HG03354 (cell line): ENCODE results near the gene NPAS2.

Source experiments
- ATAC-seq: cut with Tn5 transposase; IDR thresholded peaks from one replicate; pipeline ENCODE4 v1.9.1; 2021; ENCODE audit warnings: mild to moderate bottlenecking; ENCODE audit not compliant: unreplicated experiment, poor library complexity, severe bottlenecking

NPAS2 gene

DNA sequence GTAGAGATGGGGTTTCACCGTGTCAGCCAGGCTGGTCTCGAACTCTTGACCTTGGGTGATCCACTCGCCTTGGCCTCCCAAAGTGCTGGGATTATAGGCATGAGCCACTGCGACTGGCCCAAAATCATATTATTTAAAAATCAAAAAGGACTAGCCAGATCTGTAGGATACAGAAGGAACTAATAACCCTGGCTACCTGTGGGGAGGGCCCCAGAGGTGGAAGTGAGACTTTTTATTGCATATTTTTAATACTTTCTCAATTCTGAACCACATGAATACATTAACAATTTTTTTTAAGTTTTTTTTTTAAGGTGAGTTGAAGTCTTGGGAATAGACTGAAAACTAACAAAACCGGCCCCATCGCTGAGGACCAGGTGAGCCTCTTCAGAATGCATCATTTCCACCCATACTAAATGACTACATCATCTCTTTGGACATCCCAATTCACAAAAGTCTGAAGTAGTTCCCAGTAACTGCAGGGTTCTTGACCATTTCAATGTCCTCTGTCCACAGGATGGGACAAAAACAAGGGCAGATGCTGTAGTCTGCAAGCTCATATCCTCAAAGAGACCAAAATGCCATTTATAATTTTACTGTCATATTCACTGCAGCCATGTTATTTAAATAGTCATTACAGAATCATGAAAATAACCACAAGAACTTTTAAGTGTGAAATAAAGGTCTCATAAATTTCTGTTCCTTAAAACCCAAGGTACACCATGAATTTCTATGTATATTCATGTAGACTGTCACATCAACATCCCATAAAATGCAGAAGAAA, 203.6 kb downstream of the NPAS2 start:
- no peak for ATAC-seq

DNA sequence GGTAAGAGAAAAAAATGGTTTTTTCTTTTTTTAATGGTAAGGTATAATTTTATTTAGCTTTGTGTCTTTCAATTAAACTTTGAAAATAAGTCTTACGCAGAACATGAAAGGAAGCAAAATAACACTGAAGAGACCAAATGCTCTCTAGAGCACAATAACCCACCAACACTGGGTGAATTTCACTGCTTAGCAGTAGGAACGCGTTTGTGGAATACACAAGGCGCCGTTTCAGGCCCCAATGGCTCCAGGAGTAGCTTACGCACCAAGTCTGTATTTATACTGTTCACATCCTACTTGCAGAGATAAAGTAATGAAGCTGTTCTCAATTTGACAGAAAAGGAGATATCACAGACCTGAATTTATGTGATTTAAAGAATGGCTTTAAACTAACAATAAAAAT, 205.6 kb downstream of the NPAS2 start:
- no peak for ATAC-seq

DNA sequence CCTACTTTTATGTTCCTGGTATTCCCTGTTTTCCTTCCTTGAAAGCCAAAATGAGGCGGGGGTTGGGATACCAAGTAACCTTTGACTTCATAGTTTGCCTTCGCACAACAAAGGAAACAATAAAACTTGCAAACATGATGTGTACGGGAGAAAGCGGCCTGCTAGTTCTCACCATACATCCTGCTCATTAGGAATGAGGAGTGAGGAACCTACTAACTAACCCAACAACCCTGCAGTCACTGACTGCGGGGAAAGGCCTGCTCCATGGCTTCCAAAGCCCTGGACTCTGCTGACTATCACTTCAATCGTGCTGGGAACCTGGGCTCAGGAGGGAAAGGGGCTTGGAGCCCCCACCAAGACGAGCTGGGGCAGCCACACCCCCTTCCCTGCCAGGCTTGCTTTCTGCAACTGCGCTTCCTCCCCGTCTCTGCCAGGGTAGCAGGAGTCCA, 206.3 kb downstream of the NPAS2 start:
- ATAC-seq, result no peak

DNA sequence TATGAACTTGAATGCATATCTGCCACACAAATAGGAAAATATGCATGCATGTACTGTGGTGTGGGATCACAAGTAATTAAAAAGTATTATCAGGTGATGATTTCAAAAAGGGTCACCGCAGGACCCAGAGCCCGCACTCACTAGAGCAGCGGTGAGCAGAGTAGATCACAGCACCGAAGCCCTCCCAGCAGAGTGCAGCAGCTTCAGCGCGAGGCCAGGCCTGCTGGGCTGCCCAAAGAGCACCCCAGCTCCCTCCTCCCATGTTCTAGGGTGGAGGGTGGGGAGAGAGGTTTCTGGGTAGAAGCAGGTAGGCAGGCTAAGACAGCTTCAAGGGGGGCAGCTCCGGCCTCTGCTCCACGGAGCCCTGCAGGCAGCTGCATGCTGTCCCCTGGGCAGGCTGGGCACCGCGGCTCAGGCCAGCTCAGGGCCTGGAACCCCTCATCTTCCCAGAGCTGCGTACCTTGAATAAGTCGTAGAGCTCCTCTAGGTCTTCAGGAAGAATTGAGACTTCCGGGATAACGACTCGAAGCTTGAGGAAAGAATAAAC, 207.1 kb downstream of the NPAS2 start:
- ATAC-seq, result no peak

DNA sequence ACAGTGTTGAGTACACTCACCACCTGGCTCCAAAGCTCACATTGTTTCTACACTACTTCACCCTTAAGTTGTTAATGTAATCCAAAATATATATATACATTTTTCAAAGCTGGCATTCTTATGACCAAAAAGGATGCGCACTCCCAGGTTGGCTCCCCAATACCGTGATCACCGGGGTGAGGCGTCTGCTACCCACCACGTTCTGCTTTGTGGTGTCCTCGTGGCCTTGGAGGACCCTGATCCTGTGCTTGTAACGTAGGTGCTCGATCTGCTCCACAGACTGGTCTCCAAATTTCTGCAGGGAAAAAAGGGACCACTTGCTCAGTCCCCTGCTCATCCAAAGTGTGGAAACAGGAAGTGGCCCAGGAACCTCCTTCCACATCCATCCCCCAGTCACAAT, 207.9 kb downstream of the NPAS2 start:
- no peak for ATAC-seq

DNA sequence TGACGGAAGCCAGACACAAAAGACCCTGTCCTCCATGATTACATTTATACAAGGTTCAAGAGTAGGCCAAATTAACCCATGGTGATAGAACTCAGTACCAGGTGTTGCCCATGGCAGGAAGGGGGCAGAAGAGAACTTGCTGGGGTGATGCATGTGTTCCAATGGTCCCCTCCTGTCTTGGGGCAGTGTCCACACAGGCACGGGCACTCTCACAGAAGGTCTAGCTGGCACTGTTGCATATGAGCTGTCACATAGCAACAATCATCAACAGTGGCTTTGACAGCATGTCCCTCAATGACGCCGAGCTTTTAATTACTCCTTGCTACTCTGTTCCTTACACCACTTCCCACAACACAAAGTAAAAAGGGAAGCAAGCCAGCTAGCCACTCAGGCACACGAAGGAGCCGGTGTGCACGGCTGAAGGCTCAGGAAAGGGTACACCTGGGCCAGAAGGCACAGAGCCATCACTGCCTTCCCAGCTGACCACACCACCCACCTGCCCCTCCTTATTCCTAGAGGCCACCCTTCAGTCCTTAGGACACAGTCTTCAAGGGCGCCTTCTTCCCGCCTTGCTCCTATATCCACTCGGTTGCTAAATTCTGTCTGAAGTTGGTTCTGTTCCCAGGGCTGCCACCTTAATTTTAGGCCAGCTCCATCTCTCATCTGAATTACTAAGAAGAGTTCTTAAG, 211.1 kb downstream of the NPAS2 start:
- ATAC-seq, result no peak

DNA sequence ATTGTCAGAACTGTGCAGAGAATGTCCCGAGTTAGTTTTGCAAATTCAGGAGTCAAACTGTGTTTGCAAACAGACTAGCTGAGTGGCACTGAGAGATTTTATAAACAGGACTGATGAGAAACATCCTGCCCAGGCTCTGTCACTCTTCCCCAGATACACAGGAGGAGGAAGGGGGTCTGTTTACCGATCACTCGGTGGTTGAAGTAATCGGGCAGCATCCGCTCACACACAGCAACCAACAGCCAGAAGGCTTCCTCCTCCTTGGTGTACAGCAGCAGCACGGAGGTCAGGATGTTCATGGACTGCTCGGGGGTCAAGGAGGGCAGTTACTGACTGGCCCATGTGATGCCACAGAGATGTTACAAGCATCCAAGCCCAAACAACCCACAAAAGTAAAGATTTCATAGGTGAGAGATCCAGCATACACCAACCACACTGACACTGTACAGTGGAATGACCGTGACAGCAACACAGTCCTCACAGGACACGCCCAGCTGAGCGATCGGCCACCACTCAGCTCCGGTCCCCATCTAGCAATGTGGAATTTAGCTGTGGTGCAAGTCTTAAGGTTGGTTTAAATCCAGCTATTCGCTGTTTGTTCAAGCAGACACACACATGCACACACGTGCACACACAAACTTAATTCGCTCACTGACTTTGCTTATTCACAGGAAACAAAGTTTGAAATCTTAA, 212.3 kb downstream of the NPAS2 start:
- no peak for ATAC-seq

DNA sequence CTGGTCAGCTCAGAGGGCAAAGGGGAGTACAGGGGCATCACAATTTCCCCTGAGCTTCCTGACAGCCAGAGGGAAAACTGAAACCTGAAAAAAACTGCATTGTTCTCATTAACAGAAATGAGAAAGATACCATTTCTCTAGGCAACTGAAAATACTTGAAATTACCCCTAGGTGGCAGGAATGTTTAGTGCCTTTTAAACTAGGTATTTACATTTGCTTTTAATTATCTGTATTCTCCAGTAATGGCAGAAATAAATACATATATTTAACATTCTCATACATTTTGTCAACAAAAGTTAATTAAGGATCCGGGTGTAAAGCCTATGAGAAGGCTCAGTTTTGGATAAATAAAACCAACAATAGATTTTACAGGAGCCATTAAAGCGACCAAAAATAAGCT, 216.6 kb downstream of the NPAS2 start:
- ATAC-seq, result no peak

DNA sequence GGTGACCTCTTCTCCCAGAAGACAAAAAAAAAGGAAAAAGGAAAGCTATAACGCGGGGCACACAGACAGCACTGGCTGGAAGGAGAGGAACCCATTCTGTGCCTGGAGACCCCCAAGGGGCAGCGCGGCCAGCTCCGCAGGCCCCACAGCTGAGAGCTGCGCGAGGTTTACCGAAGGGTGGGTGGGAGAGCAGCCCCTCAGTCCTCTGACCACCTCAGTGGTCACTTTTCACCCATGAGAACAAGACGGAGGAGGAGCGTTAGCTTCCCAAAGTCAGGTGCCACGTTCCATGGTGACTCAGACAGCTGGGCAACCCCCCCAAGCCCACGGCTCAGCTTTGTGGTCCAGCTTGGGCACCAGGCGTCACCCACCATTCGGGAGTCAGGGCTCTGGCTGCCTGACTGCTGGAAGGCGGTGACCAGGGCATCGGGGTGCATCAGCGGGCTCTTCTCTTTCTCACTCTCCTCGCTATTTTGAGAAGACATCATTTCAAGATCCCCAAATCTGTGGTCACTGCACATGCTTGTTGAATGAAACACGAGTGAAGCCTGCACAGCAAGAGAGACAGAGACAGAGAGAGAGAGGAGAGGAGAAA, 217.3 kb downstream of the NPAS2 start:
- no peak for ATAC-seq

DNA sequence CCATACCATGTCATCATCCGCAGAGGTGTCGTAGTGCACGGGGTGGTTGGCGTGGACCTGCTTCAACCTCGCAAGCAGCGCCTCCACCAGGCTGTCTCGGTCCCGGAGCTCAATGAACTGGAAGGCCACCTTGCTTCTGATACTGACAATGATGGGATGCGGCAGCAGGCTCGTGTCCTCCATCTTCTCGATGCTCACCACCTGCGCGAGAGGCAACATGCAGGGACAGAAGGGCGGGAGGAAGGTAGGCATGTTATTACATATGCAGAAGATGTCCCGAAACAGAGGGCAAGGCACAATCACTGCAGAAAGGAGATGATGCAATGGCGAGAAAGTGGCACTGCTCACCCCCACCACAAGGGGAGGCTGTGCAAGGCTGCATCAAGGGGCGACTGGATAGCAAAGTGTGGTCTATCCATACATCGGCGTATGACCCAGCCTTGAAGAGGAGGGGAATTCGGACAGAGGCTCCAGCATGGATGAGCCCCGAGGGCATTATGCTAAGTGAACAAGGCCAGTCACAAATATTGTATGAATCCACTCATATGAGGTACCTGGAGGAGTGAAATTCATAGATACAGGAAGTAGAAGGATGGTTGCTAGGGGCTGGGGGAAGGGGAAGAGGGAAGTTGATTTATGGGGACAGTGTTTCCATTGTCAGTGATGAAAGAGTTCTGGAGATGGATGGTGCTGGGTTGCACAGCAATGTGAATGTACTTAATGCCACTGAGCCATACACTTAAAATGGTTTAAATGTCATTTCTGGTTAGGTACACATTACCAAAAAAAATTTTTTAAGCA, 218.7 kb downstream of the NPAS2 start:
- ATAC-seq, result no peak

DNA sequence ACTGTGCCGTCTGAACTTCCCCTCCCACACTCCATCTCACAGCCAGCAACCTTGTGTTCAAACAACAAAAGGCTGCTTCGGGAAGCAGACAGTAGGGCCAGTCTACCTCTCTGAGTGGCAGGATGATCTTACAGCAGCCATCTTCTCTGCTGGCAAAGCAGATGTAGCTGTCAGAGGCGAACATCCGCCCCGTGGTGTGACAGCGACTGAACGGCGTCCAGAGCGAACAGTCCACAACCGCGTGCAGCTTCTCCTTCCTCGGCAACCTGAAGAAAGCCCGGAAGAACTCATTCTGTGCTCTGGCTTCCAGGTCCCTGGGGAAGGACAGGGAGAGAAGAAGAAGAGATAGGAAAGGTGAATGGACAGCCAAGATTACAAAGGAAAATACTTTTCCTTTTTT, 220.1 kb downstream of the NPAS2 start:
- no peak for ATAC-seq

DNA sequence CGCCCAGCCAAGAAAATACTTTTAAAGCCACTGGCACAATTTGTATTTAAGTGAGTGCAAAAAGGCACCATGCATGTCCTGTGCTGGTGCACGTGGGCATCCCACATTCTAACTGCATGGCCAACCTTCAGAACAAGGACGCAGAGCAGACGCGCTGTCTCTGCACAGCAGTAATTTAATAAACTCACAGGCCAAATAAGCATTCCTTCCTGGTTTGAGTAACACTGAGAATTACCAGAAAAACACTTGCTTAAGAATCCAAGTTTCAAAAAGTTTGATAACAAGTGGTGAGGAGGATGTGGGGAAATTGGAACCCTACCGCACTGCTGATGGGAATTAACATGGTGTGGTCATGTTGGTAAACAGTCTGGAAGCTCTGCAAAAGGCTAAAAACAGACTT, 220.8 kb downstream of the NPAS2 start:
- ATAC-seq, result no peak

DNA sequence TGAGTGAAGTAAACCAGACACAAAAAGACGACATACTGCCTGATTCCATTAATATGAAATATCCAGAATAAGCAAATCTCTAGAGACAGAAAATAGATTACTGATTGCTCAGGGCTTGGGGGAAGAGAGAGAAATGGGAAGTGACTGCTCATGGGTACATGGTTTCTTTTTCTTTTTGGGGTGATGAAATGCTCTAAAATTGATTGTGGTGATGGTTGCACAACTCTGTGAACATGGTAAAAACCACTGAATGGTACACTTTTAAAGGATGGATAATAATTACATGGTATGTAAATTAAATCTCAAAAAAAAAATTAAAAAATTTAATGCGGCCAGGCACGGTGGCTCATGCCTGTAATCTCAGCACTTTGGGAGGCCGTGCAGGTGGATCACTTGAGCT, 221.5 kb downstream of the NPAS2 start:
- ATAC-seq, result no peak

DNA sequence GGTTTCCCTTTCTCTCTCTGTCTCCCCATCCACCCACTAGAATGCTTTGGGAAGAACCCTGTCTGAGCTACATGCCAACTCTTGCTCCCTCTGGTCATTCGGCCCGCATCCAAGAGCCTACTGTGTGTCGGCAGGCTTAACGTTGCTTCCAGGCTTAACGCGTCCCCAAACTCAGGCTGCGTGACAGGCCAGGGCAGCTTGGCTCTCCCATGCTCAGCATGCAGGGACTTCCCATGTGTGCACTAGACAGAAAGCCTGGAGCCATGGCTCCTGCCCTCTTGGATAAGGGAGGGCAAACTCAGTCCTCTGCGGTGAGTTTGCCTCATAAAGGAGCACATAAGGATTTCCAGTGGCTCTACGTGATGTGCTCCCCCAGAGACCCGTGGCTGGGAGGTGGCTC, 225.4 kb downstream of the NPAS2 start:
- ATAC-seq, result no peak
